GM18870 (cell line): ENCODE results near the gene MAD1L1.

Experiments used
- ATAC-seq: cut with Tn5 transposase; IDR thresholded peaks from one replicate; pipeline ENCODE4 v1.9.1; 2021; ENCODE audit warnings: moderate library complexity; ENCODE audit not compliant: unreplicated experiment

The MAD1L1 gene

GRCh38 chr7:2181077-2181854 lies 51.5 kb downstream of the MAD1L1 start:
- no peak for ATAC-seq

- ATAC-seq: no peak
Measured at GRCh38 chr7:2180081-2180480, 52.7 kb downstream of the MAD1L1 start.

- no peak for ATAC-seq
Measured at GRCh38 chr7:2175514-2175913, 57.2 kb downstream of the MAD1L1 start.

GRCh38 chr7:2175091-2175490 lies 57.7 kb downstream of the MAD1L1 start:
- no peak for ATAC-seq

- ATAC-seq: no peak
Measured at GRCh38 chr7:2173189-2173827, 59.4 kb downstream of the MAD1L1 start.

- no peak for ATAC-seq
Measured at GRCh38 chr7:2172311-2173188, 60.2 kb downstream of the MAD1L1 start.

GRCh38 chr7:2171855-2172254 lies 60.9 kb downstream of the MAD1L1 start:
- ATAC-seq: no peak

- no peak for ATAC-seq
Measured at GRCh38 chr7:2170576-2171521, 61.9 kb downstream of the MAD1L1 start.

GRCh38 chr7:2169923-2170575 lies 62.7 kb downstream of the MAD1L1 start:
- ATAC-seq: no peak

- ATAC-seq: no peak
Measured at GRCh38 chr7:2168615-2169311, 64.0 kb downstream of the MAD1L1 start.

- no peak for ATAC-seq
Measured at GRCh38 chr7:2166625-2167280, 66.0 kb downstream of the MAD1L1 start.

- ATAC-seq: peak; percentile 84
Measured at GRCh38 chr7:2165610-2166594, 66.8 kb downstream of the MAD1L1 start.

GRCh38 chr7:2165239-2165609 lies 67.5 kb downstream of the MAD1L1 start:
- ATAC-seq: no peak

GRCh38 chr7:2164646-2165045 lies 68.1 kb downstream of the MAD1L1 start:
- no peak for ATAC-seq

GRCh38 chr7:2163600-2164555 lies 68.9 kb downstream of the MAD1L1 start:
- ATAC-seq: no peak

GRCh38 chr7:2162959-2163358 lies 69.8 kb downstream of the MAD1L1 start:
- ATAC-seq: no peak
